Left forelimb (tissue), 1 donor: ENCODE results near the gene RPL19.

Experiments
- DNase-seq: peaks from one replicate; pipeline ENCODE4 v3.0.0-alpha.2; 2018; ENCODE audit warnings: low spot score

RPL19 gene

DNA sequence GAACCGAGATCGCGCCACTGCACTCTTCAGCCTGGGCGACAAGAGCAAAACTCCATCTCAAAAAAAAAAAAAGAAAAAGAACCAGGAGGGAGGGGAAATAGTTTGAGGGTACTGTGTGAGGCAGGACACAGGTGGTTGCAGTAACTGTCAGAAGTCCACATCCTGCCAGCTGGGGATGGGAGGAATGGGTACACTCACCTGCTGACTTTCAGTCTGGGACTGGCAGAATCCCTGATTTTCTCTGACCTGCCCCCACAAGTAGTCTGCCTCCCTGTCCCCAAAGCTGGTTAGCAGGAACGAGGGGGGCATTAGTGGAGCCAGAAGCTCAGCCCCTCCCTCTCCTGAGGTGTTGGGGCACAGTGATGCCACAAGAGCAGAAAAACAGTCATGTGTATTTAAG, 27.0 kb upstream of the RPL19 start:
- DNase-seq: no peak

GRCh38 chr17:39173526-39174274, 26.4 kb upstream of the RPL19 start:
- DNase-seq: no peak

GRCh38 chr17:39174920-39175694, 25.0 kb upstream of the RPL19 start:
- no peak for DNase-seq

- DNase-seq: no peak
Measured at GRCh38 chr17:39175695-39176093, 24.4 kb upstream of the RPL19 start.

DNA sequence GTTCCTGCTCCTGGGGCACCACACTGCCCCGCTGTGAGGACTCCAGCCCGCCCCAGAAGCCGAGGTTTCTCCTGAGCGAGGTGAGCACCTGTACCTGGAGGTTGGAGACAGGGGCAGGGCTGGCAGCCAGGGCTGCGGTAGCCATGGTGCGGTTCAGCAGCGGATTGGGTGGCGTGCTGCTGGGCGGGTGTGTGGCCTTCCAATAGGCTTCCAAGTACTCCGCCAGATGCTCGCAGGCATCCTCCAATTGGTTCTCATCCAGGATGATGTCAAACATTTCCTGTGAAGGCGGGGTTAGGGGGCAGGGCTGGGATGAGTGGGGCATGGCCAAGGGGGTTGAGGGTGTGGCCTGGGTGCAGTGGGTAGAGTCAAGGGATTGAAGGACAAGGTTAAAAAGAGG, 22.8 kb upstream of the RPL19 start:
- no peak for DNase-seq

DNA sequence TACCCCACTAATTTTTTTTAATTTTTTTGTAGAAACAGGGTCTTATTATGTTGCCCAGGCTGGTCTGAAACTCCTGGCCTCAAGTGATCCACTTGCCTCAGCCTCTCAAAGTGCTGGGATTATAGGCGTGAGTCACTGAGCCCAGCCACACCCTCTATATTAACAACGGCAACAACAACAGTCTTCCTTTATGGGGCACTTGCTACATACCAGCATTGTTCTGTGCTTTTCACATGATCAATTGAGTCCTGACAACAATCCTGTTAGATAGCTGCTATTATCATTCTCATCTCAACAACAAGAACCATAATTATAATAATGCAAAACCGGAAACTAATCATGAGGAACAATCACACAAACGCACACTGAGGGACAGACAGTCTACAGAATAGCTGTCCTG, 21.5 kb upstream of the RPL19 start:
- no peak for DNase-seq

- no peak for DNase-seq
Measured at GRCh38 chr17:39181303-39181702, 18.8 kb upstream of the RPL19 start.

DNA sequence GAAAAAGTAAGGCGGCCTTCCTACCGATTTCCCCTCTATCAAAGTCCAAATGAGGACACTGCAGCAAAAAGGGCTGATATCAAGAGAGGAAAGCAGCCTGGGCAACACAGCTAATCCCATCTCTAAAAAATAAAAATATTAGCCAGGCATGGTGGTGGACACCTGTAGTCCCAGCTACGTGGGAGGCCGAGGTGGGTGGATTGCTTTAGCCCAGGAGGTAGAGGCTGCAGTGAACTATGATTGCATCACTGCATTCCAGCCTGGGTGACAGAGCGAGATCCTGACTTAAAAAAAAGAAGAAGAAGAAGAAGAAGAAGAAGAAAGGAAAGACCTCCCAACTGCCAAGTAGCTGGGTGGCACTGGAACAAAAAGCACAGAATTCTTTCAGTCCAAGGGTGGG, 17.0 kb upstream of the RPL19 start:
- no peak for DNase-seq

DNA sequence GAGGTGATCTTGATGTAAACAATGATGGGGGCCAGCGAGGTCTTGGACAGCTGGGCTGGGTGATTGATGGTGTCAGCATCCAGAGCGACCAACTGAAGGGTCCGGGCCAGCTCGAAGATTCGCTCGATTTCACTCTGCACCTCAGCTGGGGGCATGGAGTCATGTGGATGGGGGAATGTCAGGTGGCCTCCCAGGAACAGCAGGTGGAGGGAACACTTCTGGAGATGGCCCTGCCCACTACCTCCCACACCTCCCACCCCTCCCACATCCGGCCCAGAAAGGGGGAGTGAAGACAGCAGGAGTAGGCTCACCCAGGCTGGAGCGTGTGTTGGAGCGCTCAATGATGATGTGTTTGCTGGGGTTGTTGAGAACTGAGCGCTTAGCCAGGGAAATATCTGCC, 16.4 kb upstream of the RPL19 start:
- no peak for DNase-seq

- DNase-seq: no peak
Measured at GRCh38 chr17:39186481-39187002, 13.5 kb upstream of the RPL19 start.

GRCh38 chr17:39187152-39187830, 12.8 kb upstream of the RPL19 start:
- no peak for DNase-seq

DNA sequence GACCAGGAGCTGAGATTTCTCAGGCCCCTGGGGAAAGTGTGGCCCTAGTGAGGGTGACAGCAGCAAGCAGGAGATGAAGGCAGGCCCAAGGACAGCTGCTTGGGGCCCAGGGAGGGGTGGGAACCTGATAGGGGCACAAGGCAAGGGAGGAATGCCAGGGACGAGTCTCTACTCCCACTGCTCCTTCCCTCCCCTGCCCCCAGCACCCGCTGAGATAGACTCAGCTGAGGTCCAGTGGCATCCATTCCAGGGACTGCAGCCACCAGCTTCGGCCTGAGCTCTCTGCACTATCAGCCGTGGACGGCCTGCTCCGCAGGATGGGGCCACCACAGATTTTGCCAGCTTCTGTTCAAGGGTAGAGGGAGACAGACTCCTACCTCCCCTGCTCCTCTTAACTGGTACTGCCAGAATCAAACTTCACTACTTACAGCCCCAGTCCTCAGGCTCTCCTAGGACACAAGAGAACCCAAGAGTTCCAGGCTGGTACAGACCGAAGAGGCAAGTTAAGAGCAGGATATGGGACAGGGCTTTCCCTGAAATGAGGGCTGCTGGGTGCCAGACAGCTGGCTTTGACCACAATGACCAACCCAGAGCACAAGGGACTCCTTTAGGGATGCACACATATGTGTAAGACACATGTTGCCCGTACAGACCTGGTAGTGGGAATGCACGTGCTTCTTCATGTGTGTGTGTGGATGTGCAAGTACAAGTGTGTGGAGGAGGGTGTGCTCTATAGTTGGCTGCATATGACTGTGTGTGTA, 8.2 kb upstream of the RPL19 start:
- DNase-seq: no peak

DNA sequence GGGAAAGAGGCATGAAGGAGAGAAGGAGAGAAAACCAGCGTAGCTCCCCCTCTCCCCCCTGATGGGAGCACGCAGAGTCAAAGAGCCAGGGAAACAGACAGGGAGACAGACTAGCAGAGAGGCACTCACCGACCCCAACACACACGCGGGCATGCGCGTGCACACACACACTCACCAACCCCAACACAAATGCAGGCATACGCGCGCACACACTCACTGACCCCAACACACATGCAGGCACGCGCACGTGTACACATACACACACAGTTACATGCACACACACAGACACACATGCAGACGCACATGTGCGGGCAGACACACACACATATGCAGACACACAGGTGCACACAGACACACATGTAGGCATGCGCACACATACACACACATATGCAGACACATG, 7.2 kb upstream of the RPL19 start:
- DNase-seq: no peak

- DNase-seq: no peak
Measured at GRCh38 chr17:39193346-39193745, 6.7 kb upstream of the RPL19 start.

GRCh38 chr17:39194089-39194984, 5.7 kb upstream of the RPL19 start:
- no peak for DNase-seq

- no peak for DNase-seq
Measured at GRCh38 chr17:39194985-39195524, 5.0 kb upstream of the RPL19 start.

GRCh38 chr17:39195568-39196160, 4.4 kb upstream of the RPL19 start:
- DNase-seq: no peak

GRCh38 chr17:39196241-39196807, 3.8 kb upstream of the RPL19 start:
- no peak for DNase-seq

DNA sequence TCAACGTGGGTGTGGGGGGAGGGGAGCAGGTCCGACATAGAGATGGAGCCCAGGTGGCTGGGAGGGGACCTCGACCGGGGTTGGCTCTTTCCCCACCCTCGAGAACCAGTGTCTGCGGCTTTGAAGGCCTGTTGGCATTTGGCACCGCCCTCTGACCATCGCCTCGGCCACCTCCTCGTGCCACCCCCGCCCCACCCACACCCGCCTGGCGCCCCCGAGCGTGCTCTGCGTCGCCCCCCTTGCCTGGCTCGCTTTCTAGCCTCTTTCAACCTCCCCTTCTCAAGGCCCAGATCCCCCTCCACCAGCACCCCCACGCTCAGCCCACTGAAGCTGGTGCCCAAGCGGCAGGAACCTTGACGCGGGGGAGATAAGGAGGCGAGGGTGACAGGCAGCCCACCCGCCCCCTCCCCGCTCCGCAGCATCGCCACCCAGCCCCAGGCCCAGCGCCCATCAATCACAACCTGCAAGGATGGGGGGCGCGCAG, 3.2 kb upstream of the RPL19 start:
- no peak for DNase-seq
